Spinal cord (tissue), 10 donors: Measurements from ENCODE around the gene SCN3A. TPM values are rescaled to one million over a fixed set of nuclear protein-coding genes. Genes with fewer than 3 reads are reported as not detected.

Experiments
- DNase-seq, 6 donors: peaks; one replicate each; pipeline versions ENCODE4 v3.0.0 to v3.0.0-alpha.2; 2013 to 2015; ENCODE audit warnings: low spot score in 6 of 6, low read depth in 4 of 6
- H3K27ac ChIP-seq: one replicate; pipeline ENCODE4 v1.5.1; 2013; ENCODE audit warnings: low read depth, low read length, control low read depth
- H3K27me3 ChIP-seq: one replicate; pipeline ENCODE4 v1.6.1; 2013; ENCODE audit warnings: low read length; ENCODE audit not compliant: control insufficient read depth, insufficient read depth
- H3K36me3 ChIP-seq: one replicate; pipeline ENCODE4 v1.6.1; 2013; ENCODE audit warnings: low read length; ENCODE audit not compliant: control insufficient read depth, insufficient read depth
- H3K4me1 ChIP-seq: one replicate; pipeline ENCODE4 v1.6.1; 2013; ENCODE audit warnings: low read length; ENCODE audit not compliant: control insufficient read depth, insufficient read depth
- H3K4me3 ChIP-seq: one replicate; pipeline ENCODE4 v1.5.1; 2013; ENCODE audit warnings: low read depth, low read length, control low read depth
- H3K9me3 ChIP-seq: one replicate; pipeline ENCODE4 v1.6.1; 2013; ENCODE audit warnings: low read length; ENCODE audit not compliant: control insufficient read depth, insufficient read depth
- WGBS: methylation state at CpG from one replicate; pipeline ENCODE4 v1.1.5; 2013; ENCODE audit warnings: missing lambda C conversion rate; ENCODE audit not compliant: insufficient coverage; 5-methylcytosine and 5-hydroxymethylcytosine counted together
- polyA plus RNA-seq, 2 donors: library from polyadenylated mRNA; unstranded; fragments of 120-200 nt; gene quantifications; one replicate each; pipeline ENCODE4 v1.2.1, GENCODE V29; 2013; ENCODE audit not compliant: insufficient read length in 2 of 2
- total RNA-seq, 2 donors: library from RNA; depleted of rRNA in 1 of 2; stranded (reverse); fragments of 120-200 nt in 1 of 2; fragments of >200 nt in 1 of 2; gene quantifications; one replicate each; pipeline versions ENCODE4 v1.2.3 to v1.2.4, GENCODE V29; 2013 to 2014
- donor health status: healthy.

SCN3A gene
- total and polyA plus RNA-seq, 4 donors: 25.4 to 91.1 (median 44.7) TPM

- no peaks in the 10 kb centered on the region for H3K4me1 ChIP-seq
- peaks cover 11% of the 10 kb centered on the region for H3K36me3 ChIP-seq
- H3K4me3 ChIP-seq: no peak overlapping the region
- WGBS: 60% methylated on average over 1 of the region's 3 CpGs
- H3K27ac ChIP-seq: no peak overlapping the region
- H3K27me3 ChIP-seq: no peaks in the 10 kb centered on the region
- no peaks in the 10 kb centered on the region for H3K9me3 ChIP-seq
- DNase-seq: no peak
These were observed 41.4 kb downstream of the SCN3A start for GRCh38 chr2:165162466-165162865.

- Histone ChIP-seq H3K27ac (no peak overlapping the region), H3K9me3 (no peaks in the 10 kb centered on the region), H3K4me1 (no peaks in the 10 kb centered on the region), H3K4me3 (no peak overlapping the region), H3K27me3 (no peaks in the 10 kb centered on the region), H3K36me3 (peaks cover 11% of the 10 kb centered on the region)
- no CpG with 5 or more reads among the region's 2 CpGs for WGBS
- no peak for DNase-seq
These were observed 42.3 kb downstream of the SCN3A start for GRCh38 chr2:165161510-165161909.

GRCh38 chr2:165157160-165157559 is 46.7 kb downstream of the SCN3A start:
- H3K27me3 ChIP-seq: no peaks in the 10 kb centered on the region
- H3K36me3 ChIP-seq: peaks cover 17% of the 10 kb centered on the region
- no peaks in the 10 kb centered on the region for H3K9me3 ChIP-seq
- H3K27ac ChIP-seq: no peak overlapping the region
- 96% methylated on average over 4 of the region's 4 CpGs for WGBS
- H3K4me1 ChIP-seq: no peaks in the 10 kb centered on the region
- no peak overlapping the region for H3K4me3 ChIP-seq
- DNase-seq: no peak

GRCh38 chr2:165155152-165155551 is 48.7 kb downstream of the SCN3A start:
- no CpG with 5 or more reads among the region's 2 CpGs for WGBS
- Histone ChIP-seq H3K36me3 (peaks cover 13% of the 10 kb centered on the region), H3K9me3 (no peaks in the 10 kb centered on the region), H3K4me3 (no peak overlapping the region), H3K4me1 (no peaks in the 10 kb centered on the region), H3K27ac (no peak overlapping the region), H3K27me3 (no peaks in the 10 kb centered on the region)
- no peak for DNase-seq

GRCh38 chr2:165149439-165149838 is 54.4 kb downstream of the SCN3A start:
- H3K4me3 ChIP-seq: no peak overlapping the region
- no peak for DNase-seq
- no peaks in the 10 kb centered on the region for H3K36me3 ChIP-seq
- no peaks in the 10 kb centered on the region for H3K9me3 ChIP-seq
- 93% methylated on average over 4 of the region's 5 CpGs for WGBS
- H3K4me1 ChIP-seq: no peaks in the 10 kb centered on the region
- no peak overlapping the region for H3K27ac ChIP-seq
- H3K27me3 ChIP-seq: no peaks in the 10 kb centered on the region

- no peaks in the 10 kb centered on the region for H3K9me3 ChIP-seq
- no peak overlapping the region for H3K4me3 ChIP-seq
- peaks cover 3% of the 10 kb centered on the region for H3K36me3 ChIP-seq
- H3K4me1 ChIP-seq: no peaks in the 10 kb centered on the region
- no peak overlapping the region for H3K27ac ChIP-seq
- H3K27me3 ChIP-seq: no peaks in the 10 kb centered on the region
- WGBS: 20% methylated on average over 1 of the region's 4 CpGs
- no peak for DNase-seq
These were observed 56.4 kb downstream of the SCN3A start for GRCh38 chr2:165147186-165148045.

GRCh38 chr2:165144315-165144714 is 59.5 kb downstream of the SCN3A start:
- no peak overlapping the region for H3K27ac ChIP-seq
- peaks cover 3% of the 10 kb centered on the region for H3K36me3 ChIP-seq
- no peaks in the 10 kb centered on the region for H3K9me3 ChIP-seq
- H3K27me3 ChIP-seq: no peaks in the 10 kb centered on the region
- no peaks in the 10 kb centered on the region for H3K4me1 ChIP-seq
- 88% methylated on average over 1 of the region's 1 CpG for WGBS
- H3K4me3 ChIP-seq: no peak overlapping the region
- no peak for DNase-seq

GRCh38 chr2:165141601-165142354 is 62.1 kb downstream of the SCN3A start:
- H3K27me3 ChIP-seq: no peaks in the 10 kb centered on the region
- peaks cover 3% of the 10 kb centered on the region for H3K36me3 ChIP-seq
- no peak overlapping the region for H3K27ac ChIP-seq
- no peaks in the 10 kb centered on the region for H3K9me3 ChIP-seq
- DNase-seq: peak in 2 of 6 donors; percentile 18 to 61
- H3K4me1 ChIP-seq: no peaks in the 10 kb centered on the region
- no peak overlapping the region for H3K4me3 ChIP-seq
- no CpG with 5 or more reads among the region's 1 CpG for WGBS

- H3K27ac ChIP-seq: no peak overlapping the region
- no peaks in the 10 kb centered on the region for H3K27me3 ChIP-seq
- no peak overlapping the region for H3K4me3 ChIP-seq
- 100% methylated on average over 1 of the region's 3 CpGs for WGBS
- no peaks in the 10 kb centered on the region for H3K9me3 ChIP-seq
- DNase-seq: no peak
- peaks cover 4% of the 10 kb centered on the region for H3K36me3 ChIP-seq
- no peaks in the 10 kb centered on the region for H3K4me1 ChIP-seq
These were observed 77.6 kb downstream of the SCN3A start for GRCh38 chr2:165126244-165126643.
